ENCODE data around the gene UBASH3A. TPM values are rescaled to one million over a fixed set of nuclear protein-coding genes. Genes with fewer than 3 reads are reported as not detected.

The UBASH3A gene
- total RNA-seq, 1 experiment from 2014 or later, result not detected

- DNase-seq (ENCODE audit: low read depth), result no peak
Observed at GRCh38 chr21:42430521-42430920, 26.8 kb downstream of the UBASH3A start.

- DNase-seq (ENCODE audit: low read depth), result no peak
Observed at GRCh38 chr21:42431196-42431595, 27.5 kb downstream of the UBASH3A start.

GRCh38 chr21:42432695-42433094, 29.0 kb downstream of the UBASH3A start:
- no peak for DNase-seq (ENCODE audit: low read depth)

- no peak for DNase-seq (ENCODE audit: low read depth)
Observed at GRCh38 chr21:42433946-42434551, 30.3 kb downstream of the UBASH3A start.

GRCh38 chr21:42434884-42435283, 31.2 kb downstream of the UBASH3A start:
- DNase-seq (ENCODE audit: low read depth), result no peak

DNA sequence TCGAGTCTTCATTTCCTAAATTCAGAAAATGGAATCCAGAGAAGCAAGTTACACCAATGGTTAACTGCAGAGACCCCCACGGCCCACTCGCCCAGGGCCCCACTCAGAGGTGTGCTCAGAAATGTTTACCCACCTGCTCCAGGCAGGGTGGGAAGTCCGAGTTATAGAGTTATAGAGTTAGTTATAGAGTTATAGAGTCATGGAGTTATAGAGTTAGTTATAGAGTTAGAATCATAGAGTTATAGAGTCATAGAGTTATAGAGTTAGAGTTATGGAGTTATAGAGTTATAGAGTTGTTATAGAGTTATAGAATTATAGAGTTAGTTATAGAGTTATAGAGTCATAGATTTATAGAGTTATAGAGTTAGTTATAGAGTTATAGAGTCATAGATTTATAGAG, 31.7 kb downstream of the UBASH3A start:
- DNase-seq (ENCODE audit: low read depth), result no peak

GRCh38 chr21:42435833-42436232, 32.1 kb downstream of the UBASH3A start:
- DNase-seq (ENCODE audit: low read depth), result no peak

GRCh38 chr21:42436914-42437313, 33.2 kb downstream of the UBASH3A start:
- DNase-seq (ENCODE audit: low read depth), result no peak

- peak; percentile 24 for DNase-seq (ENCODE audit: low read depth)
Observed at GRCh38 chr21:42437786-42438185, 34.1 kb downstream of the UBASH3A start.

DNA sequence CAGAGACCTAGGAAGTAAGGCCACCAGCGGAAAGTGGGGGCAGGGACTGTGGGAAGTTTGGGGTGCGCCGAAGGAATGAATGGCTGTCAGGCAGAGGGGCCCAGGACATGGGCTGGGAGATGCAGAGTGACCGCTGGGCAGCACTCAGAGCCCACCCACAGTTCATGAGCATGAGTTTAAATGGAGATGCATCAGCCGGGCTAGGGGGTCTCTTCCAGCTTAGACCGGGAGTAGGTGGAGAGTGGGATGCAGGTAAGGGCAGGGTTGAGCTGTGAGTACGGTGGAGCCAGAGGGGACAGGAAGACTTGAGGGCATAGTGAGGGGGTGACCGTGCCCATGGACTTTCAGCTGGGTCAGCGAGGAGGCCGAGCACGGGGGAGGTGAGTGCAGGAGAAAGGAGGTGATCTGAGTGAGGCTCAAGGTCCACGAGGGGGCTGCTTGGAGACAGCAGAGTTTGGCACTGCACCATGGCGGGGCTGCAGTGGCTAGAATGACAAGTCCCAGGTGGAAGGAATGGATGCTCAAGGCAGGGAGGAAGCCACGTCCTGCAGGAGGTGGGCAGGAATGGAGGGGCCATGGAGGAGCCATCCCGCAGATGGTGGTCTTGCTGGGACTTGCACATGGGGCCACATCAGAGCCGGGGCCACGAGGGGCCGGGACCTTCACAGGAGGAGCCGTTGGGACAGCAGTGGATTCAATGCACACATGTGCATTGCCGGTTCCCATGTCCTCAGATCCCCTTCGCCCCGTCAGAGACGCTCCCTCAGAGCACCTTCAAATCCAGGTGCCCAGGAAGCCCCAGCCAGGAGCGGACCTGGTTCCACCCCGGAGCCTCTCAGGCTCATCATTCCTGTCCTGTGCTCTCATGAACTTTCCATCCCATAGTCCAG, 34.9 kb downstream of the UBASH3A start:
- DNase-seq (ENCODE audit: low read depth), result no peak

DNA sequence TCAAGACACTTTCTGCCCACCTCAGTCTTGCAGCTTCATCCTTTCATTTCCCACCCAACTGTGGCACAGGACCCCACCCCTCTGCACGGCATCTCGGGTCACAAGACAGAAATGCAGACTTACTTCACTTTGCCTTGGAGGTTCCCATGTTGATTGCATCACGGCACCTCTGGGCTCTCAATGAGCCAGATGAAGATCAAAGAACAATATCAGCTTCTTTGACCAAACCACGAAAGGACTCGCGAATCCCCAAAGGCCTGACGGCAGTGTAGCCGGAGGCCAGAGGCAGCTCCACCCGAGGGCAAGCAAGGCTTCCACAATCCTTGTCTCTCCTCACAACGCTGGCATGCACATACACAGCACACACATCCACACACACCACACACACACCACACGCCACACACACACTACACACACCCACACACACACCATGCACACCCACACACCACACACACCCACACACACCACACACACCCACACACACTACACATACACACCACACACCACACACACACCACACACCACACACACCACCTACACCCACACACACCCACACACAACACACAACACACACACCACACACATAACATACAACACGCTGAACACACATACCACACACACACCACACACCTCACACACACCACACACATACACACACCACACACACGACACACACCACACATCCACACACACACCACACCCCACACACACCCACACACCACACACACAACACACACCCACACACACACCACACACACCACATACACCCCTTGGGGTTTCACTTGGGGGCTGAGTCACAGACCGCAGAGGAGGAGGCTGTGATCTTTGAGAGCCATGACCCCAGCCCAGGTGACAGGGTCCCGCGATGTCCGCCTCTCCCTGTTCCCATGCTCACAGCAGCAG, 35.8 kb downstream of the UBASH3A start:
- DNase-seq (ENCODE audit: low read depth), result no peak

DNA sequence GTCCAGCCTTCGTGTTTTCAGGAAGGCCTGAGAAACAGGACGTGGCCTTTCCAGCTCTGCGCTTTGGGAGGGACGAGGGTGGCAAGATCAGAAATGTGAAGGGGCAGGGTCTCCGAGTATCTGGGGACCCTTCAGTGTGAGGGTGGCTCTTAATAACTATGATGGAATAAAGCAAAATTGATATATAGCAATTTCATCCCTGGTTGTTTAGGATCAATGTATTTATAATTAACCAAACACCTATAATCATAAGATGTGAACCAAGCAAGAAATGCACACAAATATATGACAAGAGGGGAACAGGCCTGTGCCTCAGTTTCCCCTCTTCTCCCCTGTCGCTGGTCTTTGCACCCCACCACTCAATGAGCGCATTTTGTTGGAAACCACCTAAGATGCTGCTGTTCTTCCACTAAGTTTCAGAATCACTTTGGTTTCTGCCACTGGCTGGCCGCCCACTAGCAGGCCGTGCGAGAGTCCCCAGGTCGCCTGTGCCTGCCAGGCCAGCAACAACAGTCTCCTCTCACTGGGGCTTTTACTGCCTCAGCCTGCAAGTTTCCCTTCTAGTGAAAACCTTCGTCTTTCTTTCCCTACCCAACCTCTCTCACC, 36.6 kb downstream of the UBASH3A start:
- DNase-seq (ENCODE audit: low read depth), result no peak

GRCh38 chr21:42441963-42442362, 38.3 kb downstream of the UBASH3A start:
- DNase-seq (ENCODE audit: low read depth), result no peak

DNA sequence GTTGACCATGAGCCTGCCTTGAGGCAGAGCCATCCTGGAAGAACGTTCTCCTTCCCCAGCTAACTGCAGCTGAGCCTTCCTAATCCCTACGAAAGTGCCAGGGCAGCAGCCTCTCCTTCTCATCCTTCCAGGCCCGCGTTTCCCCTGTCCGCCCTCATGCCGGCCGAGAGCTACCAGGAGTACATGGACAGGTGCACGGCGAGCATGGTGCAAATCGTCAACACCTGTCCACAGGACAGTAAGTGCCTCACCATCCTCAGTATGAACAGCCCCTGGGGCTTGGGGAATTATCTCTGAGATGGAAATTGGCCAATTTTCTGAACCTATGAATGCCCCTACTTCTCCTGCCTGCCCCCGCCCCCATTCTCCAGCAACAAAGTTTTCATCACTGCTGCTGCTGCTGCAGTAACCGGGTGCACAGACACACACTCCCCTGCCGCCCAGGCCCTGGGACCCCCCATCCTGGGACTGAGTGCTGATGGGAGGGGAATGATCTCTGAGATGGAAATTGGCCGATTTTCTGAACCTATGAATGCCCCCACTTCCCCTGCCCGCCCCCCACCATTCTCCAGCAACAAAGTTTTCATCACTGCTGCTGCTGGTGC, 39.6 kb downstream of the UBASH3A start:
- no peak for DNase-seq (ENCODE audit: low read depth)

- no peak for DNase-seq (ENCODE audit: low read depth)
Observed at GRCh38 chr21:42443876-42444744, 40.4 kb downstream of the UBASH3A start.

GRCh38 chr21:42444745-42445059, 41.0 kb downstream of the UBASH3A start:
- DNase-seq (ENCODE audit: low read depth), result no peak

DNA sequence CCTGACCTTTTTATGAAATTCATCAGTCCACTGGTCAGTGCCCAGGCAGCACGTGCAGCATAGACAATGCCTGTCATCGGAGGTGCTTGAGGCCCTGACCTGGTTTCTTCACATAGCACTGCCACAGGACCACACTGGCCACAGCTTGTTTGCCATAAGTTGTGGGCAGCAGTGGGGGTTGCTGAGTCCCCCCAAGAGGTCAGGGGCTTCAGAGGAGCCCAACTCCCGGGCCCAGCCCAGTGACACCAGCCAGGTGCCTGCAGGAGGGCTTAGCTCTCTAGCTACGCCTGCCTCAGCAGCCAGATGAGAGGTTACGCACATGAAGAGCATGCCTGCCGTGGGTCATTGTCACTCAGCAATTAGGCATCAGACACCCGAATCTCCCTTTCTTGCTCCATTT, 41.6 kb downstream of the UBASH3A start:
- no peak for DNase-seq (ENCODE audit: low read depth)

DNA sequence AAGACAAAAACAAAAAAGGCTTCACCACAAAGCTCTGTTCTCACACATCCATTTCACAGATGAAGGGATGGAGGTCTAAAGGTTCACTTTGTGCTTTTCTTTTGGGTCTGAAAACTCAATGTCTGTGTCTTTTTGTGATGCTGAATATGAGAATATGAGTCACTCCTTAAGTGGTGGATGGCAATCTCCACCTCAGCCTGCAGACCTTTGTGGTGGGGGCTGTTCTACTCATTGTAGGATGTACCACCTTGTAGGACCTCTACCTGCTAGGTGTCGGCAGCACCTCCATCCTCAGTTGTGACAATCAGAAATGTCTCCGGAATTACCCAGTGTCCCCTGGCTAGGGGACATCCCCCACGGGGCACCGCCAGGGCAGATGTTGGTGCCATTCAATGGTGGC, 42.8 kb downstream of the UBASH3A start:
- DNase-seq (ENCODE audit: low read depth), result no peak

- DNase-seq (ENCODE audit: low read depth), result no peak
Observed at GRCh38 chr21:42447182-42447581, 43.5 kb downstream of the UBASH3A start.

GRCh38 chr21:42447732-42448131, 44.0 kb downstream of the UBASH3A start:
- DNase-seq (ENCODE audit: low read depth), result no peak

DNA sequence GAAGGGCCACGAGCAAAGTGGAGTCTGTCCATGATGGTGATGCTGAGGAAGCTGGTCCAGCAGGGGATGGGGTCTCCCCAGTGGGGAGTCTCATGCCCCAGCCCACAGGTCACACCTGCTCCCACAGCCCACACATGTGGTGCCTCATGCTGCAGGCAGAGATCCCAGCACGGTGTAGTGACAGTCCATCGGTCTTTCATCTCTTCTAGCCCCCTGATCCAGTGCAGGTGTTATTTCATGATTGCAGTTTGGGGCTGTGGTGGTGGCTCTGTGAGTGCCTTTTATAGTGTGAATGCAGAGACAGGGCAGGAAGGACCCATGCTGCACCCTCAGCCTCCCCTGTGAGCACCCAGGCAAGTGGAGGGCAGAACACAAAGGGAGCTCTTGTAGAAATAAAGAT, 45.0 kb downstream of the UBASH3A start:
- no peak for DNase-seq (ENCODE audit: low read depth)

Data from M059J (cell line).